Neural progenitor cell (in vitro differentiated cells): Measurements from ENCODE around the gene SLC12A7. TPM values are rescaled to one million over a fixed set of nuclear protein-coding genes. Genes with fewer than 3 reads are reported as not detected.

Source experiments
- DNase-seq: peaks from one replicate; pipeline ENCODE4 v3.0.0-alpha.2; 2016; ENCODE audit warnings: low spot score
- H2AFZ ChIP-seq: fragments of 200-600 bp; sonication (generic); replicated peaks from 2 replicates; pipeline ENCODE4 v1.6.1; 2016; ENCODE audit warnings: antibody characterized with exemption
- H3F3A ChIP-seq: fragments of 200-600 bp; sonication (generic); 2 replicates; pipeline ENCODE4 v1.6.1; 2016; ENCODE audit warnings: antibody characterized with exemption, low read depth
- H3K27ac ChIP-seq: fragments of 200-600 bp; sonication (generic); 2 replicates; pipeline ENCODE4 v1.5.1; 2016; ENCODE audit warnings: mild to moderate bottlenecking
- H3K27me3 ChIP-seq: fragments of 200-600 bp; sonication (generic); 2 replicates; pipeline ENCODE4 v1.6.1; 2016; ENCODE audit warnings: mild to moderate bottlenecking, moderate library complexity
- H3K36me3 ChIP-seq: fragments of 200-600 bp; sonication (generic); 2 replicates; pipeline ENCODE4 v1.5.1; 2016
- H3K4me1 ChIP-seq: fragments of 200-600 bp; sonication (generic); 2 replicates; pipeline ENCODE4 v1.6.1; 2016; ENCODE audit warnings: mixed run types
- H3K4me2 ChIP-seq: fragments of 200-600 bp; sonication (generic); 2 replicates; pipeline ENCODE4 v1.6.1; 2016
- H3K4me3 ChIP-seq: fragments of 200-600 bp; sonication (generic); 2 replicates; pipeline ENCODE4 v1.5.1; 2016
- H3K79me2 ChIP-seq: fragments of 200-600 bp; sonication (generic); 2 replicates; pipeline ENCODE4 v1.6.1; 2016; ENCODE audit warnings: low read depth
- H3K9ac ChIP-seq: fragments of 200-600 bp; sonication (generic); 2 replicates; pipeline ENCODE4 v1.6.1; 2016
- H3K9me3 ChIP-seq: fragments of 200-600 bp; sonication (generic); 2 replicates; pipeline ENCODE4 v1.5.1; 2016; ENCODE audit warnings: low read depth
- H4K20me1 ChIP-seq: fragments of 200-600 bp; sonication (generic); 2 replicates; pipeline ENCODE4 v1.6.1; 2016; ENCODE audit warnings: low read depth
- H3K27ac Mint-ChIP-seq: 3 replicates; pipeline ENCODE4 v1.8.0; 2021; ENCODE audit warnings: mixed read lengths
- H3K27me3 Mint-ChIP-seq: 2 replicates; pipeline ENCODE4 v1.8.0; 2022; ENCODE audit warnings: low read depth, mild to moderate bottlenecking, inconsistent platforms, moderate library complexity, mixed read lengths; ENCODE audit not compliant: insufficient read depth
- H3K36me3 Mint-ChIP-seq: 3 replicates; pipeline ENCODE4 v1.8.0; 2021; ENCODE audit warnings: mixed read lengths
- H3K4me1 Mint-ChIP-seq: 3 replicates; pipeline ENCODE4 v1.8.0; 2021; ENCODE audit warnings: mixed read lengths
- H3K4me3 Mint-ChIP-seq: 3 replicates; pipeline ENCODE4 v1.8.0; 2021; ENCODE audit warnings: mild to moderate bottlenecking, moderate library complexity, mixed read lengths
- H3K9me3 Mint-ChIP-seq: 3 replicates; pipeline ENCODE4 v1.8.0; 2020; ENCODE audit warnings: mixed read lengths
- CTCF ChIP-seq: fragments of 200-600 bp; sonication (generic); IDR thresholded peaks from 2 replicates; pipeline ENCODE4 v1.5.1; 2017; ENCODE audit warnings: antibody characterized with exemption, mild to moderate bottlenecking
- EZH2 ChIP-seq: fragments of 200-600 bp; sonication (generic); IDR thresholded peaks from 2 replicates; pipeline ENCODE4 v1.6.1; 2017; ENCODE audit warnings: antibody characterized with exemption, mild to moderate bottlenecking, moderate library complexity
- EZH2phosphoT487 ChIP-seq: fragments of 200-600 bp; sonication (generic); IDR thresholded peaks from 2 replicates; pipeline ENCODE4 v1.6.1; 2017; ENCODE audit warnings: antibody characterized with exemption
- total RNA-seq: library from RNA; depleted of rRNA; stranded (reverse); fragments of >200 nt; gene quantifications from 2 replicates; pipeline ENCODE4 v1.2.3, GENCODE V29; 2015; ENCODE audit warnings: low replicate concordance

The SLC12A7 gene
- total RNA-seq, 1 donor from 2014 or later = 7.5 TPM

- Mint-ChIP-seq H3K27ac (peak overlapping the region; percentile 78), H3K36me3 (no peaks in the 10 kb centered on the region), H3K4me1 (peaks cover 22% of the 10 kb centered on the region), H3K9me3 (peaks cover 3% of the 10 kb centered on the region), H3K27me3 (peaks cover 6% of the 10 kb centered on the region), H3K4me3 (no peak overlapping the region)
- H3F3A ChIP-seq = no peaks in the 10 kb centered on the region
- DNase-seq = no peak
- H3K79me2 ChIP-seq = no peaks in the 10 kb centered on the region
- peaks cover 6% of the 10 kb centered on the region for H3K4me1 ChIP-seq
- TF ChIP-seq EZH2 (no peak), CTCF (no peak), EZH2phosphoT487 (no peak)
- no peak overlapping the region for H2AFZ ChIP-seq
- H3K9ac ChIP-seq = no peak overlapping the region
- no peak overlapping the region for H3K4me2 ChIP-seq
- H3K27me3 ChIP-seq = no peaks in the 10 kb centered on the region
- no peak overlapping the region for H3K27ac ChIP-seq
- H3K36me3 ChIP-seq = no peaks in the 10 kb centered on the region
- no peaks in the 10 kb centered on the region for H3K9me3 ChIP-seq
- H3K4me3 ChIP-seq = no peak overlapping the region
- H4K20me1 ChIP-seq = no peaks in the 10 kb centered on the region
Observed at GRCh38 chr5:1132570-1132969, 20.7 kb upstream of the SLC12A7 start.

GRCh38 chr5:1131726-1132125, 19.9 kb upstream of the SLC12A7 start:
- Histone ChIP-seq H3K4me2 (no peak overlapping the region), H3K27me3 (no peaks in the 10 kb centered on the region), H3K9me3 (no peaks in the 10 kb centered on the region), H3K4me1 (peaks cover 6% of the 10 kb centered on the region), H3K36me3 (no peaks in the 10 kb centered on the region), H3F3A (no peaks in the 10 kb centered on the region), H2AFZ (no peak overlapping the region), H3K79me2 (no peaks in the 10 kb centered on the region), H3K27ac (no peak overlapping the region), H4K20me1 (no peaks in the 10 kb centered on the region), H3K9ac (no peak overlapping the region), H3K4me3 (no peak overlapping the region)
- peaks cover 1% of the 10 kb centered on the region for H3K9me3 Mint-ChIP-seq
- no peak overlapping the region for H3K27ac Mint-ChIP-seq
- H3K4me1 Mint-ChIP-seq = peaks cover 17% of the 10 kb centered on the region
- H3K27me3 Mint-ChIP-seq = peaks cover 4% of the 10 kb centered on the region
- H3K36me3 Mint-ChIP-seq = no peaks in the 10 kb centered on the region
- H3K4me3 Mint-ChIP-seq = no peak overlapping the region
- no peak for TF ChIP-seq EZH2phosphoT487
- no peak for TF ChIP-seq EZH2
- no peak for TF ChIP-seq CTCF
- DNase-seq = no peak

- Histone ChIP-seq H3K4me3 (no peak overlapping the region), H3K9ac (no peak overlapping the region), H3K9me3 (no peaks in the 10 kb centered on the region), H3K4me2 (no peak overlapping the region), H3K4me1 (peaks cover 6% of the 10 kb centered on the region), H3F3A (no peaks in the 10 kb centered on the region), H3K27me3 (no peaks in the 10 kb centered on the region), H3K36me3 (no peaks in the 10 kb centered on the region), H4K20me1 (no peaks in the 10 kb centered on the region), H3K79me2 (no peaks in the 10 kb centered on the region), H3K27ac (no peak overlapping the region), H2AFZ (no peak overlapping the region)
- H3K4me3 Mint-ChIP-seq = no peak overlapping the region
- DNase-seq = no peak
- H3K9me3 Mint-ChIP-seq = no peaks in the 10 kb centered on the region
- peaks cover 3% of the 10 kb centered on the region for H3K27me3 Mint-ChIP-seq
- TF ChIP-seq CTCF = no peak
- no peak for TF ChIP-seq EZH2
- no peak for TF ChIP-seq EZH2phosphoT487
- H3K27ac Mint-ChIP-seq = no peak overlapping the region
- H3K4me1 Mint-ChIP-seq = peaks cover 15% of the 10 kb centered on the region
- no peaks in the 10 kb centered on the region for H3K36me3 Mint-ChIP-seq
Observed at GRCh38 chr5:1131191-1131621, 19.3 kb upstream of the SLC12A7 start.
